Measurements from ENCODE around the gene UBFD1. TPM values are rescaled to one million over a fixed set of nuclear protein-coding genes. Genes with fewer than 3 reads are reported as not detected.

The UBFD1 gene
- total RNA-seq, 2 donors from 2014 or later, result 56.0 to 84.9 TPM

GRCh38 chr16:23570992-23571632 is 13.6 kb downstream of the UBFD1 start:
- no peak for DNase-seq (ENCODE audit: low spot score)
- Histone ChIP-seq H3K9me3 (no peaks in the 10 kb centered on the region), H3K4me3 (no peak overlapping the region), H3K36me3 (peaks cover 61% of the 10 kb centered on the region), H3K4me1 (ENCODE audit: control insufficient read depth in 1 of 2, low read depth in 2 of 2) (no peaks in the 10 kb centered on the region), H3K27me3 (replicated peaks; ENCODE audit: insufficient read depth) (no peaks in the 10 kb centered on the region), H3K27ac (no peak overlapping the region)
- no peak for TF ChIP-seq CTCF (IDR thresholded peaks at IDR 0.05)
- no peak for ATAC-seq (ENCODE audit: insufficient number of reproducible peaks, low FRiP score, low read depth)

GRCh38 chr16:23571895-23572294 is 14.4 kb downstream of the UBFD1 start:
- no peak for TF ChIP-seq CTCF (IDR thresholded peaks at IDR 0.05)
- no peak overlapping the region for H3K4me3 ChIP-seq
- H3K27ac ChIP-seq, result no peak overlapping the region
- no peak for ATAC-seq (ENCODE audit: insufficient number of reproducible peaks, low FRiP score, low read depth)
- H3K27me3 ChIP-seq (replicated peaks; ENCODE audit: insufficient read depth), result no peaks in the 10 kb centered on the region
- no peaks in the 10 kb centered on the region for H3K9me3 ChIP-seq
- DNase-seq (ENCODE audit: low spot score), result no peak
- peaks cover 59% of the 10 kb centered on the region for H3K36me3 ChIP-seq
- no peaks in the 10 kb centered on the region for H3K4me1 ChIP-seq (ENCODE audit: control insufficient read depth in 1 of 2, low read depth in 2 of 2)

- Histone ChIP-seq H3K27me3 (replicated peaks; ENCODE audit: insufficient read depth) (no peaks in the 10 kb centered on the region), H3K4me1 (ENCODE audit: control insufficient read depth in 1 of 2, low read depth in 2 of 2) (no peaks in the 10 kb centered on the region), H3K27ac (no peak overlapping the region), H3K9me3 (no peaks in the 10 kb centered on the region), H3K4me3 (no peak overlapping the region), H3K36me3 (peaks cover 54% of the 10 kb centered on the region)
- TF ChIP-seq CTCF (IDR thresholded peaks at IDR 0.05), result no peak
- no peak for DNase-seq (ENCODE audit: low spot score)
- no peak for ATAC-seq (ENCODE audit: insufficient number of reproducible peaks, low FRiP score, low read depth)
Measured at GRCh38 chr16:23572394-23572793, 14.9 kb downstream of the UBFD1 start.

- no peak for ATAC-seq (ENCODE audit: insufficient number of reproducible peaks, low FRiP score, low read depth)
- no peak for DNase-seq (ENCODE audit: low spot score)
- no peak for TF ChIP-seq CTCF (IDR thresholded peaks at IDR 0.05)
Measured at GRCh38 chr16:23573817-23574216, 16.3 kb downstream of the UBFD1 start.

GRCh38 chr16:23575834-23576233 is 18.3 kb downstream of the UBFD1 start:
- H3K9me3 ChIP-seq, result no peaks in the 10 kb centered on the region
- no peak overlapping the region for H3K27ac ChIP-seq
- TF ChIP-seq CTCF (IDR thresholded peaks at IDR 0.05), result no peak
- no peak overlapping the region for H3K4me3 ChIP-seq
- ATAC-seq (ENCODE audit: insufficient number of reproducible peaks, low FRiP score, low read depth) (no peak), DNase-seq (ENCODE audit: low spot score) (no peak)
- peaks cover 40% of the 10 kb centered on the region for H3K36me3 ChIP-seq
- H3K4me1 ChIP-seq (ENCODE audit: control insufficient read depth in 1 of 2, low read depth in 2 of 2), result no peaks in the 10 kb centered on the region
- no peaks in the 10 kb centered on the region for H3K27me3 ChIP-seq (replicated peaks; ENCODE audit: insufficient read depth)

More at GRCh38 chr16:23573817-23574216, 16.3 kb downstream of the UBFD1 start:
- Histone ChIP-seq H3K4me3 (no peak overlapping the region), H3K36me3 (peaks cover 46% of the 10 kb centered on the region), H3K4me1 (ENCODE audit: control insufficient read depth in 1 of 2, low read depth in 2 of 2) (no peaks in the 10 kb centered on the region), H3K27me3 (replicated peaks; ENCODE audit: insufficient read depth) (no peaks in the 10 kb centered on the region), H3K27ac (no peak overlapping the region), H3K9me3 (no peaks in the 10 kb centered on the region)

Data from thoracic aorta (tissue), 2 donors.